Suprapubic skin (tissue), 4 donors: Measurements from ENCODE around the gene GRID2. TPM values are rescaled to one million over a fixed set of nuclear protein-coding genes. Genes with fewer than 3 reads are reported as not detected.

Source experiments
- DNase-seq, 2 donors: peaks; one replicate each; pipeline ENCODE4 v3.0.0-alpha.2; 2019; ENCODE audit warnings: low spot score in 2 of 2
- H3K27ac ChIP-seq: fragments of 200-600 bp; sonication (generic); one replicate; pipeline ENCODE4 v1.5.1; 2019
- H3K27me3 ChIP-seq: fragments of 200-600 bp; sonication (generic); one replicate; pipeline ENCODE4 v1.5.1; 2019
- H3K36me3 ChIP-seq: fragments of 200-600 bp; sonication (generic); one replicate; pipeline ENCODE4 v1.5.1; 2019
- H3K4me1 ChIP-seq: fragments of 200-600 bp; sonication (generic); one replicate; pipeline ENCODE4 v1.5.1; 2019
- H3K4me3 ChIP-seq: fragments of 200-600 bp; sonication (generic); one replicate; pipeline ENCODE4 v1.5.1; 2019; ENCODE audit warnings: mild to moderate bottlenecking
- H3K9me3 ChIP-seq: fragments of 200-600 bp; sonication (generic); one replicate; pipeline ENCODE4 v1.5.1; 2019
- EP300 ChIP-seq: sonication (generic); formaldehyde crosslinking; IDR thresholded peaks from one replicate; pipeline ENCODE4 v1.6.1; 2017; ENCODE audit warnings: antibody characterized with exemption
- POLR2A ChIP-seq, 2 donors: fragments of 450-650 bp; IDR thresholded peaks; one replicate each; pipeline ENCODE4 v1.6.1; 2017; ENCODE audit warnings: antibody characterized with exemption in 2 of 2, mild to moderate bottlenecking in 2 of 2, moderate library complexity in 2 of 2
- POLR2AphosphoS5 ChIP-seq, 3 donors: sonication (generic); formaldehyde crosslinking; IDR thresholded peaks; one replicate each; pipeline ENCODE4 v1.6.1; 2017; ENCODE audit warnings: antibody characterized with exemption in 3 of 3
- WGBS: methylation state at CpG from one replicate; pipeline ENCODE4 v1.1.5; 2018; 5-methylcytosine and 5-hydroxymethylcytosine counted together
- total RNA-seq, 4 donors: library from RNA; depleted of rRNA; stranded (reverse); fragments of >200 nt; gene quantifications; one replicate each; pipeline ENCODE4 v1.1.0, GENCODE V29; 2016
- TF ChIP-seq, protein P1 (sequence below), 2 donors: fragments of 200-600 bp in 1 of 2; fragments of 450-650 bp in 1 of 2; sonication (generic) in 1 of 2; IDR thresholded peaks; one replicate each; pipeline ENCODE4 v1.5.1; 2016 to 2019; ENCODE audit warnings: antibody characterized with exemption in 2 of 2, mild to moderate bottlenecking in 1 of 2, moderate library complexity in 1 of 2

GRID2 gene
- total RNA-seq, 4 donors from 2014 or later, result not detected

- Histone ChIP-seq H3K27ac (no peak overlapping the region), H3K4me1 (no peaks in the 10 kb centered on the region), H3K36me3 (no peaks in the 10 kb centered on the region), H3K4me3 (no peak overlapping the region), H3K27me3 (no peaks in the 10 kb centered on the region), H3K9me3 (no peaks in the 10 kb centered on the region)
- no peak for DNase-seq
- 50% methylated on average over 2 of the region's 2 CpGs for whole genome bisulfite sequencing
- no peak for TF ChIP-seq POLR2A (IDR thresholded peaks at IDR 0.05)
- TF ChIP-seq EP300, result no peak
- TF ChIP-seq POLR2AphosphoS5 (IDR thresholded peaks at IDR 0.05), result no peak
- TF ChIP-seq, protein P1, sequence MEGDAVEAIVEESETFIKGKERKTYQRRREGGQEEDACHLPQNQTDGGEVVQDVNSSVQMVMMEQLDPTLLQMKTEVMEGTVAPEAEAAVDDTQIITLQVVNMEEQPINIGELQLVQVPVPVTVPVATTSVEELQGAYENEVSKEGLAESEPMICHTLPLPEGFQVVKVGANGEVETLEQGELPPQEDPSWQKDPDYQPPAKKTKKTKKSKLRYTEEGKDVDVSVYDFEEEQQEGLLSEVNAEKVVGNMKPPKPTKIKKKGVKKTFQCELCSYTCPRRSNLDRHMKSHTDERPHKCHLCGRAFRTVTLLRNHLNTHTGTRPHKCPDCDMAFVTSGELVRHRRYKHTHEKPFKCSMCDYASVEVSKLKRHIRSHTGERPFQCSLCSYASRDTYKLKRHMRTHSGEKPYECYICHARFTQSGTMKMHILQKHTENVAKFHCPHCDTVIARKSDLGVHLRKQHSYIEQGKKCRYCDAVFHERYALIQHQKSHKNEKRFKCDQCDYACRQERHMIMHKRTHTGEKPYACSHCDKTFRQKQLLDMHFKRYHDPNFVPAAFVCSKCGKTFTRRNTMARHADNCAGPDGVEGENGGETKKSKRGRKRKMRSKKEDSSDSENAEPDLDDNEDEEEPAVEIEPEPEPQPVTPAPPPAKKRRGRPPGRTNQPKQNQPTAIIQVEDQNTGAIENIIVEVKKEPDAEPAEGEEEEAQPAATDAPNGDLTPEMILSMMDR (IDR thresholded peaks at IDR 0.05), result no peak
Observed at GRCh38 chr4:93157986-93158385, 854.2 kb downstream of the GRID2 start.

GRCh38 chr4:93168053-93168452 lies 864.3 kb downstream of the GRID2 start:
- no peaks in the 10 kb centered on the region for H3K9me3 ChIP-seq
- TF ChIP-seq POLR2AphosphoS5 (IDR thresholded peaks at IDR 0.05), result no peak
- TF ChIP-seq EP300, result no peak
- TF ChIP-seq, protein P1 (IDR thresholded peaks at IDR 0.05), result no peak
- TF ChIP-seq POLR2A (IDR thresholded peaks at IDR 0.05), result no peak
- no peaks in the 10 kb centered on the region for H3K36me3 ChIP-seq
- no peaks in the 10 kb centered on the region for H3K27me3 ChIP-seq
- WGBS, result 98% methylated on average over 4 of the region's 4 CpGs
- DNase-seq, result no peak
- H3K27ac ChIP-seq, result no peak overlapping the region
- H3K4me1 ChIP-seq, result no peaks in the 10 kb centered on the region
- no peak overlapping the region for H3K4me3 ChIP-seq

GRCh38 chr4:93169966-93170365 lies 866.2 kb downstream of the GRID2 start:
- no peak for DNase-seq
- Histone ChIP-seq H3K36me3 (no peaks in the 10 kb centered on the region), H3K9me3 (no peaks in the 10 kb centered on the region), H3K4me3 (no peak overlapping the region), H3K4me1 (no peaks in the 10 kb centered on the region), H3K27ac (no peak overlapping the region), H3K27me3 (no peaks in the 10 kb centered on the region)
- TF ChIP-seq, protein P1 (IDR thresholded peaks at IDR 0.05), result no peak
- TF ChIP-seq EP300 (no peak), POLR2AphosphoS5 (IDR thresholded peaks at IDR 0.05) (no peak), POLR2A (IDR thresholded peaks at IDR 0.05) (no peak)
- WGBS, result 92% methylated on average over 6 of the region's 6 CpGs

- TF ChIP-seq EP300 (no peak), POLR2A (IDR thresholded peaks at IDR 0.05) (no peak), POLR2AphosphoS5 (IDR thresholded peaks at IDR 0.05) (no peak)
- TF ChIP-seq, protein P1 (IDR thresholded peaks at IDR 0.05), result no peak
- no peaks in the 10 kb centered on the region for H3K36me3 ChIP-seq
- no peaks in the 10 kb centered on the region for H3K4me1 ChIP-seq
- H3K27me3 ChIP-seq, result no peaks in the 10 kb centered on the region
- WGBS, result 50% methylated on average over 1 of the region's 1 CpG
- no peaks in the 10 kb centered on the region for H3K9me3 ChIP-seq
- H3K4me3 ChIP-seq, result no peak overlapping the region
- H3K27ac ChIP-seq, result no peak overlapping the region
- DNase-seq, result no peak
Observed at GRCh38 chr4:93174598-93174997, 870.8 kb downstream of the GRID2 start.

DNA sequence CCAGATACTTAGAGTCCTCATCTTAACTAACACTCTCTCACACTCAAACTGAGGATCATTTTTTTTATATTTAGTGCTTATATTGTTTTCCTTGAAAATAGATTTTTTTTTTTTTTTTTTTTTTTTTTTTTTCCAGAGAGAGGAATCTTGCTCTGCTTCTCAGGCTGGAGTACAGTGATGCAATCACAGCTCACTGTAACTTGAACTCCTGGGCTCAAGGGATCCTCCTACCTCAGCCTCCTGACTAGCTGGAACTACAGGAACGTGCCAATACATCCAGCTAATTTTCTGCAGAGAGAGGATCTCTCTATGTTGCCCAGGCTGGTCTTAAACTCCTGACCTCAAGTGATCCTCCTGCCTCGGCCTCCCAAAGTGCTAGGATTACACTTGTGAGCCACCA lies 874.5 kb downstream of the GRID2 start:
- TF ChIP-seq POLR2AphosphoS5 (IDR thresholded peaks at IDR 0.05), result no peak
- TF ChIP-seq, protein P1 (IDR thresholded peaks at IDR 0.05), result no peak
- no peak for TF ChIP-seq POLR2A (IDR thresholded peaks at IDR 0.05)
- TF ChIP-seq EP300, result no peak
- Histone ChIP-seq H3K27me3 (no peaks in the 10 kb centered on the region), H3K9me3 (no peaks in the 10 kb centered on the region), H3K36me3 (no peaks in the 10 kb centered on the region), H3K4me1 (peaks cover 4% of the 10 kb centered on the region), H3K4me3 (no peak overlapping the region), H3K27ac (no peak overlapping the region)
- 75% methylated on average over 2 of the region's 2 CpGs for WGBS
- no peak for DNase-seq
